OCI-M1 (cell line): ENCODE data around the gene SIX1.

Experiments
- DNase-seq: peaks from one replicate; lab custom pipeline; 2025; lab: John Stamatoyannopoulos, UW

SIX1 gene

DNA sequence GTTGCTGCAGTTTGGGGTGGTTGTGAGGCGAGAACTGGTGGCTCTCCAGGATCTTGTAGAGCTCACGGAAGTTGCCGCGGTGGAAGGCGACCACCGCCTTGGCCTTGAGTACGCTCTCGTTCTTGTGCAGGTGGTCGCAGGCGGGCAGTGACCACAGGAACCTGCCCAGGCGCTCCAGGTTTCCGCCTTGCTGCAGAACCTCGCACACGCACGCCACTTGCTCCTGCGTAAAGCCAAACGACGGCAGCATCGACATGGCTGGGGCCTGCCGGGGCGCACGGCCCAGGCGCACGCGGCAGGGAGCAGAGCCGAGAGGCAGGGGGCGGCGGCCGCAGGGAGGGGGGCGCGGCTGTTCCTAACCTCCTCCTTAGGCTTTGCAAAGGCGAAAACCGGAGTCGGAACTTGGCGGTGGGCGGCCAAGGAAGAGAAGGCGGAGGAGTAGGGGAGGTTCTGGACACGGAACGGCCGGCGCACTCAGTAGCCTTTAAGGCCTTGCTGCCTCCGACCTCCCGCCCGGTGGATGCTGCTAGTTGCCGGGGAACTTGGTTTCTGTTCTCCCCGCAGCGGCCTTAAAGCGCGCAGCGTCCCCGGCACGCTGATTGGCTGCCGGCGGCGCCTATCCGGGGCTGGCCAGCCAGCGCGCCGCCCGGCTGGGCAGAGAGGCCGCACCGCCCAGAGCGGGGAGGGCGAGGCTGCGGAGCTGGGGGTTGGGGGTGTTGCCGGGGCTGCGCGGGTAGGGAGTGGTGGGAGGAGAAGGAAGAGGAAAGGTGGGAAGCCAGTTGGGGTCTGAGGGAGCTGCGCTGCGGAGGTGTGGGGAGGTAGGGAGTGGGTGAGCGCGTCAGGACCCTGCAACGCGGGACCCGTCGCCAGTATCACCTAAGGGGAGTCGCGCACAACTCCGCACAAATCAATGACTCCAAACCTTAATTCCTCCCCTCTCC lies at the start of gene SIX1:
Gene SIX1, minus strand, starts transcription at position 544 of the 941 bp plus-strand sequence. Its CDS starts 288 bp downstream, at position 256.
- DNase-seq: peak; percentile 80

DNA sequence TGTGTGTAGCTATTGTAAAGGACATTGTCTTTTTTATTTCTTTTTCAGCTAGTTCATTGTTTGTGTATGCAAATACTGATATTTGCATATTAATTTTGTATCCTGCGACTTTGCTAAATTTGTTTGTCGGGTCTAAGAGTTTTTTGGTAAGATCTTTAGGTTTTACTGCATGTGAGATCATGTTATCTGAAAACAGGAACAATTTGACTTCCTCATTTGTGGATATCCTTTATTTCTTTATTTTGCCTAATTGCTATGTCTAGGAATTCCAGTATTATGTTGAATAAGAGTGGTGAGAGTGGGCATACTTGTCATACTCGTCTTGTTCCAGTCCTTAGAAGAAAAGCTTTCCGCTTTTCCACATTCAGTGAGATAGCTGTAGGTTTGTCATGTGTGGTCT lies 46.0 kb upstream of the SIX1 start:
- peak; percentile 5 for DNase-seq

GRCh38 chr14:60691383-60692113 lies 42.3 kb upstream of the SIX1 start:
- no peak for DNase-seq

GRCh38 chr14:60686865-60687264 lies 37.6 kb upstream of the SIX1 start:
- no peak for DNase-seq

- no peak for DNase-seq
These were observed 34.9 kb upstream of the SIX1 start for GRCh38 chr14:60684203-60684602.

DNA sequence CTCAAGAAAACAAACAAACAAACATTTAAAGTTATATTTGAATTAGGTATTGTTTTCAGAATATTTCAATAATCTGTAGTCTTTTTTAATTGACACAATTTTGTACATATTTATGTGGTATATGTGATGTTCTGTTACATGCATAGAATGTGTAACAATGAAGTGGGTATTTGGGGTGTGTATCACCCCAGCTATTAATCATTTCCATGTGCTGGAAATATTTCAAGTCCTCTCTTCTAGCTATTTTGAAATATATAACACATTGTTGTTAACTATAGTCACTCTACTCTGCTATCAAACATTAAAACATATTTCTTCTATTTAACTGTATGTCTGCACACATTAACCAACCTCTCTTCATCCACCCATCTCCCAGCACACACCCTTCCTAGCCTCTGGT lies 32.0 kb upstream of the SIX1 start:
- no peak for DNase-seq

DNA sequence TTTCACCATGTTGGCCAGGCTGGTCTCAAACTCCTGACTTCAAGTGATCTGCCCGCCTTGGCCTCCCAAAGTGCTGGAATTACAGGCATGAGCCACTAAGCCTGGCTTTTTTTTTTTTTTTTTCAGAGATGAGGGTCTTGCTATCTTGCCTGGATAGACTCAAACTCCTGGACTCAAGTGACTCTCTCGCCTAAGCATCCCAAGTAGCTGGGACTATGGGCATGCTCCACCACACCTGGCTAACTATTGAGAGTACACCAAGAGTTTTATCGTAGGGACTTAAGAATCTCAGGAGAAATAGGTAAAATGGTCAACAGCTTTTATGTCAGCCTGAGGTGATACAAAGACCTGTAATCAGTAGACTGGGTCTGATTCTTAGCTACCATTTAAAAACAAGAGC lies 31.2 kb upstream of the SIX1 start:
- DNase-seq: no peak

DNA sequence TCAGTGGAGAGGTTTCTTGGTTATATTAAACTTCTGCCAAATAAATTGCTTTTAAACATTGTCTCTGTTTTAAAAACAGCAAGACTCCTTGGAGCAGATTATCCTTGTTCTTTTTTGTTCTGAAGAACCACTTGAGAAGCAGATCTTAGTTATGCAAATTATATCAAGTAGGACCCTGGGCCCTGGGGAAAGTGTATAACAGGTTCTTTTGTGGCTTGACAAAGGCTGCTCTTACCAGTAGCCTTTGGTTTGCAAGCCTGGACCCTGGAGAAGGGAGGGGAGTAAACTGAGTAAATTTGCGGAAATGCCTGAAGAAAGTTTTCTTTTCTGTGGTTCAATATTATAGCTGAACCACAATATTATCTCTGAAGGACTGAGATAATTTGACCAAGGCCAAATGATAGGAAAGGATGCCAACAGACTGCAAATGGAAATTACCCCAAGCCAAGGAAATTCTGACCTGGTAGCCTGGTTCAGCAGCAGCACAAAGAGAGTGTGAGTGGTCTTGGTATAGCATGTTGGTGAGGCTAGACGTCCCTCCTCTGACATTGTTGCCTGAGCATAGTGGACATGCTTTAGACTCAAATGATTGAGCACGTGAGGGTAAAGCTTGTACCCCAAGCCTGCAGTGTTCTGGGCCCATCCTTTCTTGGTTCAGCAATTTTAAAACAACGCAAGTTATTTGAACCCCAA lies 30.4 kb upstream of the SIX1 start:
- no peak for DNase-seq

DNA sequence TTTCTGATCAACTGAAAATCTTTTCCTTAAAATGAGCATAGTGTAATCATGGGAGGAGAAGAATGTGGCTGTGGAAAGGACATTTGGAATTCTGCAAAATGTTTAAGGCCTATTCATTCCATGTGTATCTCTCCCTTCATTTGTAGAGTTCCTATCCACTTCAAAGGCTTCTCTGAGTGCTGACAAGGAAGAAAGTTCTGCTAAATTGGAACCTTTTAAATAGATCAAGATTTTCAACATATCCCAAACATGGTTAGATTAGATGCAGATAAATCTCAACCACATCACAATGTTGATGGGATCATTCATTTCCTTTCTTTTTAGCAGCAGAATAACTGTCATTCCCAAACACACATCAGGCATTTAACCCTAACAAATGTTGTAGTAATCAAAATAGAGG lies 28.4 kb upstream of the SIX1 start:
- no peak for DNase-seq

DNA sequence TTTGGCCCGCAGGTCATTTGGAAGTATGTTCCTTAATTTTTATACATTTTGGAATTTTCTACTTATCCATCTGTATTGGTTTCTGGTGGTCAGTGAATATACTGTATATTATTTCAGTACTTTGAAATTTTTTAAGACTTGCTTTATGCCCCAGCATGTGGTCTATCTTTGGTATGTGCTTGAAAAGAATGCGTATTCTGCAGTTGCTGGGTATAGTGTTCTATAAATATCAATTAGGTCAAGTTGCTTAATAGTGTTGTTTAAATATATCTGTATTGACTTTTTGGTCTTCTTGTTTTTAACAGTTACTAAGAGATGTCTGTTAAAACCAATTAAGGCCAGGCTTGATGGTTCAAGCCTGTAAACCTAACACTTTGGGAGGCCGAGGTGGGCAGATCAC lies 21.7 kb upstream of the SIX1 start:
- DNase-seq: no peak

- DNase-seq: no peak
These were observed 19.3 kb upstream of the SIX1 start for GRCh38 chr14:60668431-60669112.

- DNase-seq: no peak
These were observed 15.9 kb upstream of the SIX1 start for GRCh38 chr14:60665177-60665550.

GRCh38 chr14:60662982-60663381 lies 13.7 kb upstream of the SIX1 start:
- no peak for DNase-seq

GRCh38 chr14:60661721-60662120 lies 12.4 kb upstream of the SIX1 start:
- peak; percentile 14 for DNase-seq

DNA sequence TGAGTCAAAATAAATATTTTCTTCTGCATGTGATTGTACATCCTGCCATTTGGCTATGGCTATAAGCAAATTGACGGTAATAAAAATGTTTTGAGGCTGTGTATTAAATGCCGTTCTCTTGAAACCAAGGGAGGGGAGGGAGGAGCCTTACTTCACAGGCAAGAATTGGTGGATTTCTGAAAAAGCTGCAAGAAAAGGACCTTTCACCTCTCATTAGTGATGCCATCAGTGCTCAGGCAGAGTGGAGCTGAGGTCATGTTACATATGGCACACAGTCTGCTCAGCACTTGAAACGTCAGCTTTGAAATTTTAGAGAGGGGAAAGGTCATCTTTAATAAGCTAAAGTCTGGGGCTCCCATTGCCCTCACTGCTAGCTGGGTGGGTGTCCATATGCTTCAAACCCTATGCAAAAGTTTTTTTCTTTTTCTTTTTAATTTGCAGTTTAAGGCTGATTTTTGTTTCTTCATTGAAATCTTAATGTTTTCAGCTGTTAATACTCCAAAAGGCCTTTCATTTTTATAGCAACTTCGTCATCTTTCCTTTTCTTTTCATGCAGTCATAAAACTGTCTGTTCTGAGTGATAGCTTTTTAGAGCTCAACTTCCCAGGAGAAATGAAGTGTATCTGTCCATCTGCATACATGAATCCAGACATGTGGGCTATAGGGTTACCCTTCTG lies 9.8 kb upstream of the SIX1 start:
- DNase-seq: no peak

GRCh38 chr14:60658211-60658690 lies 9.0 kb upstream of the SIX1 start:
- no peak for DNase-seq

- DNase-seq: no peak
These were observed 8.4 kb upstream of the SIX1 start for GRCh38 chr14:60657456-60658210.

DNA sequence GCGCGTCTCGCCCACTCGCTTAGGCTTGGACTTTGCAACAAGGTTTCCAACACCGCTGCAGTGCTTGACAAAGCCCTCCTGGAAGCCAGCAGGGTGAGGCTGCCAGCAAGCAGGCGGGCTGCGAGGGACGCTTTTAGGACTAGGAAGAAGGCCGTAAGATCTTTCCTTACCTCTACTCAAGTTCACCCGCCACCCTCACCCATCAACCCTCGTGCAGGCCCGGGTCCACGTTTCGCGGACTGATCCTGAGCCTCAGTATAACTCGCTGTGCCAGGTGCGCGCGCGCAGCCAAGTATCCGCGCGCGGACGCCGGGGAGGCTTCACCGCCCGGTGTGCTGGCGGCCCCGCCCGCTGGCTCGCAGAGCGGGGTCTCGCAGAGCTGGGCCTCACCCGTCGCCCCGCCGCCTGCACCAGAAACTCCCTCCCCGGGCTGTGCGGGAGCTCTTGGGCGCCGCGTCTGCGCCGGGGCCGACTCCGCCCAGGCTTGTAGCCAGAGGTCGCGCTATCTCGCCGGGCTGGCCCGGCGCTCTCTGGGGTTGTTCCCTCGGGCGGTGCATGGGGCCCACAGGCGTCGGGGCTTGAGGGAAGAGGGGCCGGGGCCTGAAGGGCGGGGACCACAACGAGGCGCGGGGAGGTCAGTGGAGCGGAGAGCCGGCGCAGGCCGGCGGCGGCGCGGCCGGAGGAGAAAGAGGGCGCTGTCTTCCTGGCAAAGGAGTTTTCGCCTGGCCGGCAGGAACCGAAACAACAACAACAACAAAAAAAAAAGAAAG lies 7.6 kb upstream of the SIX1 start:
- peak; percentile 81 for DNase-seq

DNA sequence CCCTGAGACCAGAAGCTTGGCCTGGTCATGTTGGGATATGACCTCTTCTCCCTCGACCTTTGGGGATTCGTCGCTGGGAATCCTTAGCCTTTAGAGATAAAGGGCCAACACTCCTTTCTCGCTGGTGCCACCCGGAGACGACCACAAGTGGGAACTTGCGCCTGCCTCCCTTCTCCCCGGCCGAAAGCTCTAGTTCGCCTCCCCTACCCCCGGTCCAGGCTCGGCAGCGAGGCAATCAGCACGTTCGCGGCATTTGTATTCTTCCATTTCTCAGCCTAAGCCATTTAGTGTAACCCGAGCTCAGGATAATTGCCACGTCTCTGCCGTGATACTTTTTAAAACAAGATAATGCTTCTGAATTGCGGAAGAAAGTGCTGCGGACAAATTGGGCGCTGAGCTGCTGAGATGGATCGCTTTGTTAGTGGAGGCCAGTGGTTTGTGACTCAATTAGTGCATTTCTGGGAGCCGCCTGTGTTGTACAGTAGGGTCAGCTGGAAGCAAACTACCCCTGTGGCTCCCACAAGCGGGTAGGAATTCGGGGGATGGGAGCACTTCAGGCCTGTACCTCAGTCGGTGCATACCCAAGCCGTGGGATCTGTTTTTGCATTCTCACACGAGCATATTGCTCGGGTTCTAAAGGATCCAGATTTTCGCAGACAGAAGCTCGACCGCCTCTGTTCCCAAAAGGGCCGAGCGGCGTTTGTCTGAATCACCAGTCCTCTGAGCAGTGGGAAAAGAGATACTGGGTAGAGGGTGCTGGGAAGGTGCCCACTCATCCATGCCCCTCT lies 6.8 kb upstream of the SIX1 start:
- no peak for DNase-seq
